Vagina (tissue), 2 donors: ENCODE data around the gene BCOR. TPM values are rescaled to one million over a fixed set of nuclear protein-coding genes. Genes with fewer than 3 reads are reported as not detected.

Experiments used
- DNase-seq, 2 donors: peaks; one replicate each; pipeline ENCODE4 v3.0.0-alpha.2; 2017; ENCODE audit errors: extremely low spot score in 2 of 2
- H3K27ac ChIP-seq: fragments of 200-600 bp; sonication (generic); one replicate; pipeline ENCODE4 v1.5.1; 2019
- H3K27me3 ChIP-seq: fragments of 200-600 bp; sonication (generic); one replicate; pipeline ENCODE4 v1.5.1; 2019
- H3K36me3 ChIP-seq, 2 donors: fragments of 200-600 bp; sonication (generic); one replicate each; pipeline ENCODE4 v1.5.1; 2017 to 2019
- H3K4me1 ChIP-seq: fragments of 200-600 bp; sonication (generic); one replicate; pipeline ENCODE4 v1.5.1; 2019
- H3K4me3 ChIP-seq, 2 donors: fragments of 200-600 bp; sonication (generic); 1 replicate in 1 of 2; 2 replicates in 1 of 2; pipeline ENCODE4 v1.5.1; 2016 to 2019
- H3K9me3 ChIP-seq: fragments of 200-600 bp; sonication (generic); one replicate; pipeline ENCODE4 v1.5.1; 2019
- POLR2A ChIP-seq, 2 donors: fragments of 450-650 bp; IDR thresholded peaks; one replicate each; pipeline ENCODE4 v1.6.1; 2017; ENCODE audit warnings: antibody characterized with exemption in 2 of 2, mild to moderate bottlenecking in 2 of 2, moderate library complexity in 2 of 2
- POLR2AphosphoS5 ChIP-seq, 2 donors: sonication (generic); formaldehyde crosslinking; IDR thresholded peaks; one replicate each; pipeline ENCODE4 v1.9.0; 2017; ENCODE audit warnings: antibody characterized with exemption in 2 of 2, mild to moderate bottlenecking in 2 of 2, low read depth in 1 of 2; ENCODE audit not compliant: insufficient read depth in 1 of 2
- intact Hi-C: fragments of 100-400 bp; cut with DNase I; formaldehyde crosslinking; loops from one replicate; pipeline ENCODE4 v1.15.1; 2023
- total RNA-seq: library from RNA; depleted of rRNA; stranded (reverse); fragments of >200 nt; gene quantifications from one replicate; pipeline ENCODE4 v1.2.3, GENCODE V29; 2016
- TF ChIP-seq, protein P1 (sequence below), 3 experiments: fragments of 450-650 bp in 2 of 3; fragments of 200-600 bp in 1 of 3; sonication (generic) in 1 of 3; IDR thresholded peaks; one replicate each; pipeline ENCODE4 v1.5.1; 2017 to 2019; ENCODE audit warnings: antibody characterized with exemption in 3 of 3, mild to moderate bottlenecking in 2 of 3, moderate library complexity in 2 of 3

Gene BCOR
- total RNA-seq, 1 donor from 2014 or later: 19.9 TPM

DNA sequence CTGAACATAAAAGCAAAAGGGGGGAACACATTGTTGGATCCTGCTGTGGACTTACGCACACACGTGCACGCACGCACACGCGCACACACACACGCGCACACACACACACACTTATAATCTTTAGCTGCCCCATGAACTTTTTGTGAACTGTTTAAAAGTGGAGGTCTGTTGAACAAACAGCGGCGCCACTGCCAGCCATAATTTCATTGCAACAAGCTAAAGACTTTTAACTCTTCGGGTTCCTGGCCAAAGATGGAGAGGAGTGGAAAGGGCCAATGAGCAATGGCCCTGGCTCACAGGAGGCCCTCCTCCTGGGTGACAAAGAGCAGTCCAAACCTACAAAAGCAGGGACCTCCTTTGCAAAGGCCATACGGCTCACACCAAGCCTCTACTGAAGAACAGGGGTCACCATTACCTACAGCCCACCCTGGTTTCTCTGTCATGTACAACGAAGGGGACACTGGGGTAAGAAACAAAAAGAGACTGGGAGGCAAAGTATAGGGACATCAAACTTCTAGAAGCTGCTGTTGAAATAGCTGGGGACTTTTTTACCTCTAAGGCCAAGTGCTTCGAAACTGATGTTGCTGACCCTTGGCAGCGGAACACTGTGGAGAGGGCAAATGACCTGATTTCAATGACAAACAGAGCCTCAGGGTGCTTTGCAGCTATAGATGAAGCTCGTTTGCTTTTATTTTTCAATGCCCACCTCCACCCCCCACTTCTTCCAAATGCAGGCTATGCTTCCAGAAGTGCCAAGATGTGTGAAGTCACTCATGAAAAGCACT lies 16.7 kb downstream of the BCOR start:
- no peak overlapping the region for H3K27ac ChIP-seq
- peaks cover 38% of the 10 kb centered on the region for H3K4me1 ChIP-seq
- H3K4me3 ChIP-seq: no peak overlapping the region
- peaks cover 3% of the 10 kb centered on the region for H3K27me3 ChIP-seq
- no peak for DNase-seq
- H3K9me3 ChIP-seq: no peaks in the 10 kb centered on the region
- no peak for TF ChIP-seq POLR2A (IDR thresholded peaks at IDR 0.05)
- no peak for TF ChIP-seq POLR2AphosphoS5 (IDR thresholded peaks at IDR 0.05; ENCODE audit: insufficient read depth in 1 of 2, low read depth in 1 of 2)
- TF ChIP-seq, protein P1, sequence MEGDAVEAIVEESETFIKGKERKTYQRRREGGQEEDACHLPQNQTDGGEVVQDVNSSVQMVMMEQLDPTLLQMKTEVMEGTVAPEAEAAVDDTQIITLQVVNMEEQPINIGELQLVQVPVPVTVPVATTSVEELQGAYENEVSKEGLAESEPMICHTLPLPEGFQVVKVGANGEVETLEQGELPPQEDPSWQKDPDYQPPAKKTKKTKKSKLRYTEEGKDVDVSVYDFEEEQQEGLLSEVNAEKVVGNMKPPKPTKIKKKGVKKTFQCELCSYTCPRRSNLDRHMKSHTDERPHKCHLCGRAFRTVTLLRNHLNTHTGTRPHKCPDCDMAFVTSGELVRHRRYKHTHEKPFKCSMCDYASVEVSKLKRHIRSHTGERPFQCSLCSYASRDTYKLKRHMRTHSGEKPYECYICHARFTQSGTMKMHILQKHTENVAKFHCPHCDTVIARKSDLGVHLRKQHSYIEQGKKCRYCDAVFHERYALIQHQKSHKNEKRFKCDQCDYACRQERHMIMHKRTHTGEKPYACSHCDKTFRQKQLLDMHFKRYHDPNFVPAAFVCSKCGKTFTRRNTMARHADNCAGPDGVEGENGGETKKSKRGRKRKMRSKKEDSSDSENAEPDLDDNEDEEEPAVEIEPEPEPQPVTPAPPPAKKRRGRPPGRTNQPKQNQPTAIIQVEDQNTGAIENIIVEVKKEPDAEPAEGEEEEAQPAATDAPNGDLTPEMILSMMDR (IDR thresholded peaks at IDR 0.05): no peak
- intact Hi-C loops: no loop called here
- H3K36me3 ChIP-seq: no peaks in the 10 kb centered on the region

- peaks cover 3% of the 10 kb centered on the region for H3K27me3 ChIP-seq
- no peak overlapping the region for H3K4me3 ChIP-seq
Measured at GRCh38 chrX:40079572-40079971, 18.2 kb downstream of the BCOR start.

DNA sequence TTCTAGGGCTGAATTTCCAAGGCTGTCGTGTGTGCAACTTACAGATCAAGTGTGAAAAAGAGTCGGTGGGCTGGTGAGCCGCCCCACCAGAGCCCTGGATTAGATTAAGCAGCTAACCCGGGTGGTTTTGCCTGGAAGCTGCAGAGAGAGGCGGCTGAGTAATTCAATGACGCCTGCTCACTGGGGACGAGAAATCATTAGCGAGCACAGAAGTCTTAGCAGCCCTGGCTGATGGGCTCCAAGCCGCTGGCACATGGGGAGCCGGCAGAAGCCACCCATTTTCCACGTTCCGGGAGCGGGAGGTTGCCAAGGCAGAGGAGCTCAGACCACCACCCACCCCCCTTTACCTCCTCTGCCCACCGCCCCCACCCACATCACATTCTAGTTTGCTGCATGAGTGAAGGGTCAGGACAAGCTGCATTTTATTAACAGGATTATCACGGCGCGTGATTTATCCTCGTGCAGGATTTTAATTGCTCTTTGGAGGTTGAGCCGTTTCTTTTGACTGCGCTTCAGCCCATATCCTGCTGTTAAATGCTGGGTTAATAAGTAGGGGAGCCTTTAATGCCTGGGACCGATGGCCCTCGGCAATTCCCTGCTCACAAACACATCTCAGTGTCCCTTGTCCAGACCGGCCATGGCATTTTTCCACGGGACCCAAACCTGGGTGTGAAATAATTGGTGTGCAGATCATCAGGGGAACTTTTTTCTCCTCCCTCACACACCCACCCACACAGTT lies 19.1 kb downstream of the BCOR start:
- TF ChIP-seq POLR2AphosphoS5 (IDR thresholded peaks at IDR 0.05; ENCODE audit: insufficient read depth in 1 of 2, low read depth in 1 of 2) (no peak), POLR2A (IDR thresholded peaks at IDR 0.05) (no peak)
- TF ChIP-seq, protein P1 (IDR thresholded peaks at IDR 0.05): no peak
- intact Hi-C loops: no loop called here
- no peaks in the 10 kb centered on the region for H3K9me3 ChIP-seq
- no peak overlapping the region for H3K4me3 ChIP-seq
- H3K27ac ChIP-seq: no peak overlapping the region
- no peaks in the 10 kb centered on the region for H3K36me3 ChIP-seq
- peaks cover 23% of the 10 kb centered on the region for H3K4me1 ChIP-seq
- DNase-seq: no peak
- H3K27me3 ChIP-seq: peaks cover under 1% of the 10 kb centered on the region

More at GRCh38 chrX:40079572-40079971, 18.2 kb downstream of the BCOR start:
- DNase-seq: no peak
- intact Hi-C loops: no loop called here
- no peaks in the 10 kb centered on the region for H3K36me3 ChIP-seq
- H3K27ac ChIP-seq: no peak overlapping the region
- TF ChIP-seq POLR2AphosphoS5 (IDR thresholded peaks at IDR 0.05; ENCODE audit: insufficient read depth in 1 of 2, low read depth in 1 of 2) (no peak), POLR2A (IDR thresholded peaks at IDR 0.05) (no peak)
- TF ChIP-seq, protein P1 (IDR thresholded peaks at IDR 0.05): no peak
- no peaks in the 10 kb centered on the region for H3K9me3 ChIP-seq
- peaks cover 32% of the 10 kb centered on the region for H3K4me1 ChIP-seq

GRCh38 chrX:40077906-40078305 lies 19.9 kb downstream of the BCOR start:
- H3K27me3 ChIP-seq: no peaks in the 10 kb centered on the region
- H3K4me3 ChIP-seq: no peak overlapping the region
- peaks cover 18% of the 10 kb centered on the region for H3K4me1 ChIP-seq
- TF ChIP-seq POLR2A (IDR thresholded peaks at IDR 0.05) (no peak), POLR2AphosphoS5 (IDR thresholded peaks at IDR 0.05; ENCODE audit: insufficient read depth in 1 of 2, low read depth in 1 of 2) (no peak)
- TF ChIP-seq, protein P1 (IDR thresholded peaks at IDR 0.05): no peak
- no peak for DNase-seq
- no peaks in the 10 kb centered on the region for H3K36me3 ChIP-seq
- no peak overlapping the region for H3K27ac ChIP-seq
- no peaks in the 10 kb centered on the region for H3K9me3 ChIP-seq
- intact Hi-C loops: no loop called here
